D341Med (cell line): ENCODE measurements around the gene MTA3.
"Not testable (repeated sequence)": the region's sequence is repeated elsewhere in the genome, so short reads cannot be mapped to it uniquely, and the experiment has no call there.

Experiments used
- DNase-seq: peaks from one replicate; pipeline ENCODE4 v3.0.0; 2012; ENCODE audit warnings: low spot score

Gene MTA3

DNA sequence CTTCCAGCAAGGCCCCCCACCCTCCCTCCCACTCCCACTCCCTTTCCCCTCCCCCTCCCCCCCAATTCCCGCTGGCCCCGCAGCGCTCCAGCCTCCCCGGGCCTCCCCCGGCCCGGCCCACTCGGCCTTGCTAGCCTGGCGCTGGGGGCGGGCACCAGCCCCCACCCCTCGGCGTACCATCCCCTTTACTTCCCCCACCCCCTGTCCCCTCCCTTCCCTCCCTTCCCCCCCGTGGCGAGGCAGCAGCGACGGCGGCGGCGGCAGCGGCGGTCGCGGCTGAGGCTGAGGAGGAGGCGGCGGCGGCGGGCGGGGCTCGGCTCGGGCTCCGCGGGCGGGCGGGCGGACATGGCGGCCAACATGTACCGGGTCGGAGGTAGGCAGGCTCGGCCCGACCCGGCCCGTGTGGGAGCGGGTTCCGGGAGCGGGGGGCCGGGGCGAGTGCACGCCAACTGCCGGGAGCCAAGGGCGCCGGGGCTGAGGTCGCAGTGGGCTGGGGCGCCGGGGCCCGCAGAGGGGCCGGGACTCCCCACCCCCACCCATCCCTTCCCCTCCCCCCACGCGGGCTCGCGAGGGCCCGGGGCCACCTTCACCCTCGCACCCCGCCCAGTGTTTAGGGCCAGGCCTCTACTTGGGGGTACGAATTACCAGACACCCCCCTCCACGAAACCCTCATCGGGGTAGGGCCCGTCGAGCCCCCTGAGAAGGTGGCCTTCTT, at the start of gene MTA3:
MTA3 (plus strand) TSS at position 232 of the 715 bp plus-strand sequence; CDS start at position 346, 114 bp downstream.
- peak; percentile 81 for DNase-seq

DNA sequence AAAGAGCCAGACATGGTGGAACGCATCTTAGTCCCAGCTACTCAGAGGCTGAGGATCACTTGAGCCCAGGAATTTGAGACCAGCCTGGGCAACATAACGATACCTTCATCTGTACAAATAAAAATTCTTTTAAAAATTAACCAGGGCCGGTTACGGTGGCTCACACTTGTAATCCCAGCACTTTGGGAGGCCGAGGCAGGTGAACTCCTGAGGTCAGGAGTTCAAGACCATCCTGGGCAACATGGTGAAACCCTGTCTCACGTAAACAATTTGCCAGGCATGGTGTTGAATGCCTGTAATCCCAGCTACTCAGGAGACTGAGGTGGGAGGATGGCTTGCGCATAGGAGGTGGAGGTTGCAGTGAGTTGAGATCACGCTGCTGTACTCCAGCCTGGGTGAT, 48.8 kb upstream of the MTA3 start:
- no peak for DNase-seq

DNA sequence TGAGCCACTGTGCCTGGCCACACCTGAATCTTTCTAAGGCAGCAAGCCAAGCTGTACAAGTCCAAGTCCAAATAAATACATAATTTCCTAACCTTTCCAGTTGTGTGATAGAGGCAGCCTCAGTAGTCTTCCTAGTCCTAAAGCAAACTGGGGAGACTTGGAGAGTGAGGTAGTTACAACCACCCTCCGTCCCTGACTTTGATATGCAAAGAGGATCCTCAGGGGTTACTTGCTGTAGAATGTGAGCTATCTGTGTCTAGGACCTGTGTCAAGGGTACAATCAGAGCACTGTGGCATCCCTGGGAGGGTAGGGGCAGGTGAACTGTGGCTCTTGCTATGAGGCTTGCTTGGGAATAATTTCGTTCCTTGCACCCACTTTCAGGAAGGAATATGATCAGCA, 46.4 kb upstream of the MTA3 start:
- no peak for DNase-seq

DNA sequence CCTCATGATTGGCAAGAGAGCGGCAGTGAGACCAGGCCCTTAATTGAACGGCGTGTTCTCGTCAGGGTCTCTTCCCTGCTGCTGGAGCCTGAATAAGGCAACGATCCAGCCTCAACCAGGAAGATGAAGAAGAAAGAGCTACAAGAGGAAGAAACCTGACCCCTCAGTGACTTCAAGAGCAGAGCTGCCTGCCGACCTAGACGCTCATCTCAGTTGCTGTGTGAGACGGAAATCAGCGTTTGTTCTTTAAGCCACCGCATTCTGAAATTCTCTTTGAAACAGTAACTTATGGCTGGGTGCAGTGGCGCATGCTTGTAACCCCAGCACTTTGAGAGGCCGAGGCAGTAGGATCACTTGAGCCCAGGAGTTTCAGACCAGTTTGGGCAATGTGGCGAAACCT, 45.1 kb upstream of the MTA3 start:
- DNase-seq, result no peak

DNA sequence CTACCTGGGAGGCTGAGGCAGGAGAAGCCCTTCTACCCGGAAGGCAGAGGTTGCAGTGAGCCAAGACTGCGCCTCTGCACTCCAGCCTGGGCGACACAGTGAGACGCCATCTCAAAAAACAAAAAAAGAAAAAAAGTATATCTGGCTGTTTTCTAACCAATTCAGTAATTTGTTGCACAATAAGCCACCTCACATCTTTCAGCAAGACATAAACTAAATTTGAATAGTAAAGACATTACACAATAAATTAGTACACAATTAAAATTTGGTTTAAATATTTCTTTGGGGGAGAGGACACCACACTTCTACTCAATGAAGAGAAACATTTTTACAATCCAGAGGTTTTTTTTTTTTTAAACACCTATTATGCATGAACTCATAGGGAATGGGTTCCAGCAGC, 36.0 kb upstream of the MTA3 start:
- no peak for DNase-seq

DNA sequence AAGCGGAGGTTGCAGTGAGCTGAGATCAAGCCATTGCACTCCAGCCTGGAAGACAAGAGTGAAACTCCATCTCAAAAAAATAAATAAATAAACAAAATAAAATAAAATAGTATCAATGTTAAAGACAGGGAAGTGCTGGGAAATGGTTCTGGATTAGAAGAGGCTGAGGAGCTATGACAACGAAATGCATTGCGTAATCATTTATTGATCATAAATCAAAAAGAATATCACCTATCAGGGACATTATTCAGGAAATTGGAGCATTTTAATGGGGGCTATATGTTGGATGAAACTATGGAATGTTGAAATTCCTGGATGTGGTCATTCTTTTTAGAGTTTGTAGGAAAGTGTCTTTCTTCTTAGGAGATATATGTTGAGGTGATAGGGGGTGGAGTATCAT, 30.9 kb upstream of the MTA3 start:
- no peak for DNase-seq

DNA sequence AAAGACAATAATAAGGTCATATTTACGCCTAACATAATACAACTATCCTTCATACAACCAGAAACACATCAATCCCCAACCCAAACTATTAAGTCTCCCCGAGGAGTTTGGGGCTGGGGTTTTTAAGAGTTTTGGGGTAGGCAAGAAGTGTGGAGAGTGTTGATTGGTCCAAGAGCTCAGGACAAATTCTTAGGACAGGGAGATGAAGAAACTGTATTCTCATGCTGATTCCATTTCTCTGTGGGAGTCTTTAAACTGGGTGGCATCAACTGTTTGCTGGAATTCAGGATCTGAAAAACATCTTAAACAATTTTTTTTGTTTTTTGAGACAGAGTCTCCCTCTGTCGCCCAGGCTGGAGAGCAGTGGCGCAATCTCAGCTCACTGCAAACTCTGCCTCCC, 25.6 kb upstream of the MTA3 start:
- DNase-seq, result no peak

DNA sequence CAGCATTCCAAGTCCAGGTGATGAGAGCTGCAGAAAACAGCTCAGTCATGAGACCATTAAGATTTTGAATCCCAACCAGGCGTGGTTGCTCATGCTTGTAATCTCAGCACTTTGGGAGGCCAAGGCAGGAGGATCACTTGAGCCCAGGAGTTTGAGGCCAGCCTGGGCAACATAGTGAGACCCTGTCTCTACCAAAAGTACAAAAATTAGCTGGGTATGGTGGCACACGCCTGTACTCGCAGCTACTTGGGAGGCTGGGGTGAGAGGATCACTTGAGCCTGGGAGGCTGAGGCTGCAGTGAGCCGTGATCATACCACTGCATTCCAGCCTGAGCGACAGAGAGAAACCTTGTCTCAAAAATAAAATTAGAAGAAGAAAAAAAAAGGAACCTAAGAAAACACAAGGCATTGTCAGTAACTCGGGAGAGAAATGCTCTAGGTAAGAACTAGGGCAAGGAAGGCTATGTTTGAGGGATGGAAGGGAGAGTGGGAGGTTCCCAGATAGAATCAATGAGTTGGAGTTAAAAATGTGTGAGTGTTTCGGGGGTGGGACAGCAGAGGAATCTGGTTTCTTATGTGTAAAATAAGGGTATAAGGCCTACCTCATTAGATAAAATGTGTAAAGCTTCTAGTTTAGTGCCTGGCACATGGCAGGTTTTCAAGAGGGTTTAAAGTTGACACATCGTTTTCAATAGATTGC, 23.3 kb upstream of the MTA3 start:
- no peak for DNase-seq

DNA sequence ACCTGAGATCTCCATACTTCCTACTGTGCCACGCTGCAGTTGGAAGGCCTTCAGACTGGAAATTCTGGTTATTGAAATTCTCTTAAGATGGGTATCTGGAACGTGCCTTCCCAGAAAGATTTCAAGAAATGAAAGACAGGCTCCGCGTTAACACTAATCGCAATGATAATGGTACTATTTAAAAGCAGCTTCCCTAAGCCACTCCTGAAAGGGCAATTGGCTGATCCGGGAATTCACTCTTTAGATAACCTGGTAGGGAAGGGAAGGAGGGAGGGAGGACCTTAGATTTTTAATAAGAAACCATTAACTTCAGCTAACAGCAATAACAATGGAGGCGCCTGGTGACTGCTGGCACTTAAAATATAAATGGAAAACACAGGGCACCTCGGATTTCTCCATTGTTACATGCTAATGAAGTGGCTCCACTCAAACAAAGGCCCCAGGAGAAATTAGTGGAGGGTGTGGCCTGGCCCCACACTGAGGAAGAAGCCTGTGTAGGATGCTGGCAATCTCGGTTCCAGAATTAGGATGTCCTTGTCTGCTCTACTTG, 22.5 kb upstream of the MTA3 start:
- no peak for DNase-seq

DNA sequence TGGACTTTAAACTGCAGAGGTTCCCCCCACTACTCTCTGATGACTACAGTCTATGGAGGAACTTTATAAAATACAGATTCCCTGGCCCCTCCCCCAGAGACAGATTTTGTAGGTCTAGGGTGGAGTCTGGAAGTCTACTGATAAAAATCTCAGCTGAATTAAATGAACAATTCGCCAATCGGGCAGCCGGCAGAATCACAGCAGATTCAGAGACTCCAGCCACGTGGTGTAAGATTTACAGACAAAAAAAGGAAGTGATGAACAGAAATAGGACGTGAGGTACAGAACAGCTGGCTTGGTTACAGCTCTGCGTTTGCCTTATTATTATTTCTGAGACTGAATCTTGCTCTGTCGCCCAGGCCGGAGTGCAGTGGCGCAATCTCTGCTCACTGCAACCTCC, 21.4 kb upstream of the MTA3 start:
- DNase-seq, result no peak

DNA sequence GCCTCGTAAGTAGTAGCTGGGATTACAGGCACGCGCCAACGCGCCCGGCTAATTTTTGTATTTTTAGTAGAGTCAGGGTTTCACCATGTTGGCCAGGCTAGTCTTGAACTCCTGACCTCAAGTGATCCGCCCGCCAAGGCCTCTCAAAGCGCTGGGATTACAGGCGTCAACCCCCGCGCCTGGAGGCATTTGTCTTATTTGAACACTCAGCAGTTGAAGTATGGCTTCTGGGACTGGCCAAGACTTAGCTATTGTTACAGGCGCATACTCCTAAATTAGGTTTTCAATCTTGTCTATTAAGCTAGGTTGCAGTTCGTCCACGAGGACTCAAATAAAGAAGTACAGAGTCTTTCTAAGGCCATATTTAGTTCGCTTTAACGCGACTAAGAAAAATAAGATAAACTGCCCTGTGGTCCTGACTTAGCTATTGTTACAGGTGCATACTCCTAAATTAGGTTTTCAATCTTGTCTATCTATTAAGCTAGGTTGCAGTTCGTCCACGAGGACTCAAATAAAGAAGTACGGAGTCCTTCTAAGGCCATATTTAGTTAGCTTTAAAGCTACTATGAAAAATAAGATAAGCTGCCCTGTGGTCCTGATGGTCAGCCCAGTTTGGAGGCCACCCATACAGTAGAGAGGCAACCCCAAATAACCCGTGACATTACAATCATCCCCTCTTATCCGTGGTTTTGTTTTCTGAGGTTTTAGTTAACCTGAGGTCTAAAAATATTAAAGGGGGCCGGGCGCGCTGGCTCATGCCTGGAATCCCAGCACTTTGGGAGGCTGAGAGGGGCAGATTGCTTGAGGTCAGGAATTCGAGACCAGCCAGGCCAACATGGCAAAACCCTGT, 20.8 kb upstream of the MTA3 start:
- DNase-seq, result no peak

DNA sequence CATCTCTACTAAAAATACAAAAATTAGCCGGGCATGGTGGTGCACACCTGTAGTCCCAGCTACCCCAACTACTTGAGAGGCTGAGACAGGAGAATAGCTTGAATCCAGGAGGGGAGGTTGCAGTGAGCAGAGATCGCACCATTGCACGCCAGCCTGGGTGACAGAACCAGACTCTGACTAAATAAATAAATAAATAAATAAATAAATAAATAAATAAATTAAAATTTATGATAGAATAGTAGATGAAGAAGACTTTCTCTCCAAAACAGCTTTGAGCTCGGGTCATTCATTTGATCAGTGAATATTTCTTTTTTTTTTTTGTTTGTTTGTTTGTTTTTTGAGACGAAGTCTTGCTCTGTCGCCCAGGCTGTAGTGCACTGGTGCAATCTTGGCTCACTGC, 17.6 kb upstream of the MTA3 start:
- DNase-seq, result no peak

DNA sequence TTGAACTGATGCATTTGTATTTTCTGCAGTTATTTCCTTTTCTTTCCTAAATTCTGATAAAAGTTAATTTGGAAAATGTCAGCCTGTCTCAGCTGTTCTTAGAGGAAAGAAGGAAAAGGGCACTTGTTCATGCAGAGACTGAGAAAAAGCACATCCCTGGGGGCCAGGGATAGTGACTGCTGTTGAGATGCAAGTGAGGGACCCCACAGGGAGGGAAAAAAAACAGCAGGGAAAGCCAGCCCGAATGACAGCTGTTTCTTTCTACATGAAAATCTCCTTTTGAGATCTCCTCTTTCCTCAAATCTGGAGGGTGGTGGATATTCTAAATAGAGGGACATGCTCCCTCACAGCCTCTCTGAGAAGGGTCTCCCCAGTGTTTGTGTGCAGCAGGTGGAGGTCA, 14.0 kb upstream of the MTA3 start:
- DNase-seq, result no peak

DNA sequence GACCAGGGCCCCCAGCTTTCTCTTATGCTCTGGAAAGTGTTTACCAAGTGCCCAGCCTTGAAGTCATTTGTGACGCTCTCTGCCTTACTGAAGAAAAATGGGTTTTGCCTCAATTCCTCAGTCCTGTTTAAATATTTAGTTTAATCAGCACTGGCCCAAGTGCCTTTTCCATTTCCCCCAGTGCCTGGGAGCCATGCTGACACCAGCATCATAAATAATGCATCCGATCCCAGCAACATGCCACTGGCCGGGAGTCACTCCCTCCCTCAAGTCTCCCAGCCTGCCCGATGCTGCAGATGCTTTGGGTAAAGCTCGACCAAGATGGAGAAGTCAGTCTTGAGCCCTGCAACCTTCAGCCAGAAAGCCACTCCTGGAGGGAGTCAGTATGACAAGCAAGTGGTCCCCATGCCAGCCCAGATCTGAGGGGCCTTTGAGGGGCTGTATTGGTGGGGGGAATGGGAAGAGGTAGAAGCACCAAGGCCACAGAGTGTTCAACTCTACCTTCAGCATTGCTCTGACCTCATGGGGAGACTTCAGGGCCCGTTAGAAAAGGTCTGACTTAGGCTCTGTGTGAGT, 12.0 kb upstream of the MTA3 start:
- no peak for DNase-seq

DNA sequence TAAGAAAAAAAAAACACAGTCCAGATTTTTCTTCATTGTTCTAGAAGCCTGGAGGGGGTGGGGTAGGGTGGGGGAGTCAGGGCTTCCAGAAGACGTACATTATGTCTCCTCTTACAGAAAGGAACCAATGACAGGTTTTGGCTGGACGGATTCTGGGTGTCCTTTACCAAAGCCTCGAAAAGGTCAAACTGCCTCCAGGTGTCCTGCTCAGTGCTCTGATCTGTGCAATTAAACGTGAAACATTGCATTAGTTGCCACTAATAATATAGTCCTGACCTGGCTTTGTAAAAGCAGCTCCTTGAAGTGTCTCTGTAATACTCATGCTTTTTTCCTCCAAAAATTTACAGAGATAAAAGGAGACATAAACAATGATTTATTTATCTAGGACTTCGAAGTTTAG, 11.1 kb upstream of the MTA3 start:
- DNase-seq, result no peak

DNA sequence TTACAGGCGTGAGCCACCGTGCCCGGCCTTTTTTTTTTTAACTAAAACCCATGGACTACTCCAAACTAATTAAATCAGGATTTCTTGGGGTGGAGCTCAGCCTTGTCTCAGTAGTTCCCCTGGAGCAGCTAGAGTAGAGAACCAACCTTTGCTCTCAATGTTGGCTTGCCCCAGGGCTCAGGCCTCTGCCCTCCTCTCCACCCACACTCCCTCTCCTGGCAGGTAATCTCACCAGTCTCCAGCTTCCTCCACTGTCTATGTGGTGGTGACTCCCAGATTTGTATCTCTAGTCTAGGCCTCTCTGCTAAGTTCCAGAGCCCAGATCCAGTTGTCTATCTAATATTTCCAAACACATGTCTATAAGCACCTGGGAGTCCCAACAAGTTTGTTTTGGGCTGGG, 9.6 kb upstream of the MTA3 start:
- no peak for DNase-seq

DNA sequence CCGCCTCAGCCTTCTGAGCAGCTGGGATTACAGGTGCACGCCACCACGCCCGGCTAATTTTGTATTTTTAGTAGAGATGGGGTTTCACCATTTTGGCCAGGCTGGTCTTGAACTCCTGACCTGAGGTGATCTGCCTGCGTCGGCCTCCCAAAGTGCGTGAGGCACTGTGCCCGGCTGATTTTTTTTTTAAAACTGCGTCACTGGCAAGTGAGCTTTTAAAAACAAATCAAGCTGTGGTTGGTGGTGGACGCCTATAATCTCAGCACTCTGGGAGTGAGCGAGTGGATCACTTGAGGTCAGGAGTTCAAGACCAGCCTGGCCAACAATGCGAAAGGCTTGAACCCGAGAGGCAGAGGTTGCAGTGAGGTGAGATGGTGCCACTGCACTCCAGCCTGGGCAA, 8.3 kb upstream of the MTA3 start:
- not testable (repeated sequence) for DNase-seq

DNA sequence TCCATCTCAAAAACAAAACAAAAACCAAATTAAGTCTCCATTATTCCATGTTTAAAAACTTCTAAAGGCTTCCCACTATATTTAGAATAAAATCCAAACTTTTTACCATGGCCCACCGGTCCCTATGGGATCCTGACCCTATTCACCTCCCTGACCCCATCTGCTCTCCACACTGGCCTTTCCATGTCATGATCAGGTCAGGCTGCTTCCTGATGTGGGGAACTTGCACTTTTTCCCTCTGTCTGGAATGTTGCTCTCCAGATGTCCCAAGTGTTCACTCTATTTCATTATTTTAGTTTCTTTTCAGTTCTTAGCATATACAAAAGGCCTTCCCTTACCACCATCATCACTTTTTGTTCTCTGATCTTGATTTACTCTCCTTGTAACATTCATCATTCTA, 7.5 kb upstream of the MTA3 start:
- no peak for DNase-seq

DNA sequence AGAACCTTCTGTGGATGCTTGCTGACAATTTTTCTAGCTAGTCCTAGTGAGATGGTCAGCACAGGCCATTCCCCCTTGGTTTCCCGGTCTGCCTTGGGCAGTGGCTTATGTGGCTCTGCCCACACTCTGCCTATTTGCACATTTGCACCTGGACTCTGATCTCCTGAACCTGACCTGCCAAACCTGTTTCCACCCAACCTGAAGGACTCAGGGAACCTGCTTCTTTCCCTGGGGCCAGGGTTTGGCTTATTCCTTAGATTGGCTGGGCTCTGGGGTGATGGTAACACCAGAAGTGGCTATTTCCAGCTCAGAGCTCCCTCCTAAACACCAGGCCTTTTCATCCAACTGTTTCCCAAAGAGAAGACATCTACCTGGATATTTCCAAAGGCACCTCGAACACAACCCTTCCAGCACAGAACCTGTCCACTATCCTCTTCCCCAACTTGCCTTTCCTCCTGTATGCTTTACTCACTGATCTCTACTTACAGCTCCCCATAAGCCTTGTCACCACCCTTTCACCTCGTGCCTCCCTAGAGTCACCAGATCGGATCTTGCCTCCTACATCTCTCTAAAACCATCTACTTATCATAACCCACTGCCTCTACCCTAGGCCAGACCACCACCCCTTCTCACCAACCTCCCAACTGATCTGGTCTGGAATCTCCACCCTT, 5.8 kb upstream of the MTA3 start:
- DNase-seq, result no peak

DNA sequence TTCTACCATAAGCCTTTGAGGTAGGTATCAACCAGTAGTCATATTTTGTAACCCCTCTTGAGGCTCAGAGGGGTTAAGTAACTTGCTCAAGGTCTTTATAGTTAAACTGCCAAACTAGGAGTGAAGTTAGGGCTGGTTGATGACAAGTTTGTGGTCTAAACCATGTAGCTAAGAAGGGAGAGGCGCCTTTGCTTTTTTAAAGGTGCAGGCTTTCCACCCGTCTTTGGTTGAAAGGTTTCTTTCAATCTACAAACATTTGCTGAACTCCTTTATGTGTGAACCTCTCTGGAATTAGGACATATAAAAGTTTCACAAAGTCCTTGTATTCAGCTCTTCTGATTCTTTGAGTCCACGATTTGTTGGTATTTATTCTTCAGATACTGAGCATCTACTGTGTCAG, 2.4 kb upstream of the MTA3 start:
- DNase-seq, result no peak

DNA sequence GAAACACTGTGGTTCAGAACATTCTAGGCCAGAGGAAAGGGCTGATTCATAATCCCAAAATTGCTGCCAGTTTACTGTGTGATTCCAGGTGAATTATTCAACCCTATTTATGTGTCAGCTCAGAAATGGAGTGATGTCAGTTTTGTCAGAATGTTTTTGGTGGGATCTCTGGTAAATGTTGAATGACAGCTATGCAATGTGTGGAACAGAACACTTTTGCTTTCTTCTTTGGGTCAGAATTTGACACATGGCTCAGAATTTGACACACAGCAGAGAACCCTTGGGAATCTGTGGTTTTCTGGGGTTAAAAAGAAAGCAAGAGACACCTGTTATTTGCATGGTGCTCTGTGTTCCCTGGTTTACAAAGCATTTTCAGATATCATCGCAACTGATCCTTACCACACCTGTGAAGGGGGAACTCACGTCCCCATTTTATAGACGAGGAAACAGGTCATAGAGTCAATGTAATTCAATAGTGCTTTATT, 1.6 kb upstream of the MTA3 start:
- no peak for DNase-seq

DNA sequence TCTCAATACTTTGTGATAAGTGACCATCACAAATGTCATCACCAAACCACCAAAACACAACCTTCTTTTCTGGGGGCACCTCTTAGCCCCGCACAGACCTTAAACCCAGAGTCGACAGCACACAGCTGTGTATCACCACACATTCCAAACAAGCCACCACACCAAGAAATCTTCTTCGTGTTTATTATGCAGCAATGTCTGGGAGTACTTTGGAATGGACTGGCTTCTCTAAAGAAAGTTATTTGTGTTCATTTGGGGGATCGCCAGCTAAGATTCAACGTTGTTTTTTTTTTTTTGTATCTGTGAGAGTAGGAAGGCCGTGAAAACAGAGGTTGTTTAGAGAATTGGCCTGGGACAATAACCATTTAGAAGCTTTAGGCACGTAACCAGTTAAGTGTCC, 1.1 kb upstream of the MTA3 start:
- DNase-seq, result no peak
